MM.1S (cell line): ENCODE results near the gene CRADD.

ENCODE experiments used
- DNase-seq: peaks from one replicate; pipeline ENCODE4 v3.0.0-alpha.2; 2015
- H2AFZ ChIP-seq: fragments of 300-600 bp; sonication (generic); 2 replicates; pipeline ENCODE4 v1.6.0; 2016; ENCODE audit warnings: antibody characterized with exemption, low read length
- H3F3A ChIP-seq: fragments of 300-600 bp; sonication (generic); 2 replicates; pipeline ENCODE4 v1.6.1; 2016; ENCODE audit warnings: mild to moderate bottlenecking, antibody characterized with exemption, low read length, moderate library complexity, mixed read lengths; ENCODE audit not compliant: insufficient read depth
- H3K27ac ChIP-seq: fragments of 300-600 bp; sonication (generic); 2 replicates; pipeline ENCODE4 v1.5.1; 2016; ENCODE audit warnings: mild to moderate bottlenecking, low read length
- H3K27me3 ChIP-seq: fragments of 300-600 bp; sonication (generic); replicated peaks from 2 replicates; pipeline ENCODE4 v1.6.0; 2016; ENCODE audit warnings: low read length; ENCODE audit not compliant: insufficient read depth
- H3K36me3 ChIP-seq: fragments of 300-600 bp; sonication (generic); replicated peaks from 2 replicates; pipeline ENCODE4 v1.6.1; 2016; ENCODE audit warnings: mild to moderate bottlenecking, low read length, mixed read lengths; ENCODE audit not compliant: insufficient read depth
- H3K4me1 ChIP-seq: fragments of 300-600 bp; sonication (generic); 2 replicates; pipeline ENCODE4 v1.6.1; 2016; ENCODE audit warnings: low read length, mixed read lengths
- H3K4me2 ChIP-seq: fragments of 300-600 bp; sonication (generic); 2 replicates; pipeline ENCODE4 v1.6.0; 2016; ENCODE audit warnings: low read depth, low read length
- H3K4me3 ChIP-seq: fragments of 300-600 bp; sonication (generic); 2 replicates; pipeline ENCODE4 v1.5.1; 2016; ENCODE audit warnings: low read length, mixed read lengths
- H3K79me2 ChIP-seq: fragments of 300-600 bp; sonication (generic); 2 replicates; pipeline ENCODE4 v1.6.1; 2016; ENCODE audit warnings: mixed run types, low read length, mixed read lengths
- H3K9ac ChIP-seq: fragments of 300-600 bp; sonication (generic); 2 replicates; pipeline ENCODE4 v1.6.1; 2016; ENCODE audit warnings: low read length, mixed read lengths
- H3K9me2 ChIP-seq: fragments of 300-600 bp; sonication (generic); replicated peaks from 2 replicates; pipeline ENCODE4 v1.6.1; 2016; ENCODE audit warnings: mild to moderate bottlenecking, low read length, mixed read lengths; ENCODE audit not compliant: insufficient read depth
- H3K9me3 ChIP-seq: fragments of 300-600 bp; sonication (generic); replicated peaks from 2 replicates; pipeline ENCODE4 v1.6.1; 2016; ENCODE audit warnings: mild to moderate bottlenecking, low read length, mixed read lengths; ENCODE audit not compliant: insufficient read depth
- H4K20me1 ChIP-seq: fragments of 300-600 bp; sonication (generic); 2 replicates; pipeline ENCODE4 v1.6.1; 2016; ENCODE audit warnings: mild to moderate bottlenecking, low read length, moderate library complexity, mixed read lengths; ENCODE audit not compliant: insufficient read depth
- EZH2 ChIP-seq: fragments of 300-600 bp; sonication (generic); optimal IDR thresholded peaks from 2 replicates; pipeline ENCODE3; 2017; ENCODE audit warnings: low read depth, mild to moderate bottlenecking, antibody characterized with exemption, low read length, mixed read lengths
- EZH2phosphoT487 ChIP-seq: fragments of 300-600 bp; sonication (generic); IDR thresholded peaks from 2 replicates; pipeline ENCODE4 v1.6.1; 2018; ENCODE audit warnings: antibody characterized with exemption, low read length
- TF ChIP-seq, protein P1 (sequence below): fragments of 300-600 bp; sonication (generic); IDR thresholded peaks from 2 replicates; pipeline ENCODE4 v1.5.1; 2016; ENCODE audit warnings: antibody characterized with exemption, low read length, mixed read lengths

The CRADD gene

GRCh38 chr12:93671044-93671443 is 6.1 kb upstream of the CRADD start:
- no peak overlapping the region for H3K4me3 ChIP-seq

DNA sequence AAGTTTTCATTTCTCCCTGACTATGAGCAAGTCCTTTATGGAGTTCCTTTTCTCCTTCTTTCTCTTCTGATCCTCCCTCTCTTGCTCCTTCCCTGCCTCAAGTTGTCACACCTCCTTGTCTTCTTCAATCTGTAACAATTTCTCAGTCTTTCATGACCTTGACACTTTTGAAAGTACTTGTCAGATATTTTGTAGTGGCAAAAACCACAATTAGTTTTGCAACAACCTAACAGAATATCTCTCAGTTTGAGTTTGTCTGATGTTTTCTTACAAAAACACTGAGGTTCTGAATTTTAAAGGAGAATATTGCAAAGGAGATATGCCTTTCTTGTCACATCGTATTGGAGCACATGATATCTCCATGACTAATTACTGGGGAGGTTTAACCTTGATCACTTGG is 4.1 kb upstream of the CRADD start:
- Histone ChIP-seq H3K4me2 (peak overlapping the region; percentile 23; the same call in 1 of the 2 replicates), H3K27me3 (no peaks in the 10 kb centered on the region), H3K4me1 (peaks cover 13% of the 10 kb centered on the region), H3K36me3 (no peaks in the 10 kb centered on the region), H3K27ac (no peak overlapping the region), H3K9me2 (no peaks in the 10 kb centered on the region), H3K4me3 (no peak overlapping the region), H3F3A (peaks cover 10% of the 10 kb centered on the region; the same call in 1 of the 2 replicates), H4K20me1 (no peaks in the 10 kb centered on the region), H3K9ac (no peak overlapping the region), H3K79me2 (no peaks in the 10 kb centered on the region), H2AFZ (0 out of 2 replicates have a peak overlapping the region, but pooled peaks have one; percentile 33), H3K9me3 (no peaks in the 10 kb centered on the region)
- TF ChIP-seq EZH2phosphoT487 (no peak), EZH2 (no peak)
- TF ChIP-seq, protein P1, sequence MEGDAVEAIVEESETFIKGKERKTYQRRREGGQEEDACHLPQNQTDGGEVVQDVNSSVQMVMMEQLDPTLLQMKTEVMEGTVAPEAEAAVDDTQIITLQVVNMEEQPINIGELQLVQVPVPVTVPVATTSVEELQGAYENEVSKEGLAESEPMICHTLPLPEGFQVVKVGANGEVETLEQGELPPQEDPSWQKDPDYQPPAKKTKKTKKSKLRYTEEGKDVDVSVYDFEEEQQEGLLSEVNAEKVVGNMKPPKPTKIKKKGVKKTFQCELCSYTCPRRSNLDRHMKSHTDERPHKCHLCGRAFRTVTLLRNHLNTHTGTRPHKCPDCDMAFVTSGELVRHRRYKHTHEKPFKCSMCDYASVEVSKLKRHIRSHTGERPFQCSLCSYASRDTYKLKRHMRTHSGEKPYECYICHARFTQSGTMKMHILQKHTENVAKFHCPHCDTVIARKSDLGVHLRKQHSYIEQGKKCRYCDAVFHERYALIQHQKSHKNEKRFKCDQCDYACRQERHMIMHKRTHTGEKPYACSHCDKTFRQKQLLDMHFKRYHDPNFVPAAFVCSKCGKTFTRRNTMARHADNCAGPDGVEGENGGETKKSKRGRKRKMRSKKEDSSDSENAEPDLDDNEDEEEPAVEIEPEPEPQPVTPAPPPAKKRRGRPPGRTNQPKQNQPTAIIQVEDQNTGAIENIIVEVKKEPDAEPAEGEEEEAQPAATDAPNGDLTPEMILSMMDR, result no peak
- DNase-seq, result peak; percentile 17

More at GRCh38 chr12:93671044-93671443, 6.1 kb upstream of the CRADD start:
- no peak for DNase-seq
- Histone ChIP-seq H3K79me2 (no peaks in the 10 kb centered on the region), H4K20me1 (no peaks in the 10 kb centered on the region), H3K9me2 (no peaks in the 10 kb centered on the region), H3K4me1 (peaks cover 7% of the 10 kb centered on the region; the same call in 1 of the 2 replicates), H3K9ac (no peak overlapping the region), H2AFZ (no peak overlapping the region), H3K27ac (no peak overlapping the region), H3K36me3 (no peaks in the 10 kb centered on the region), H3K27me3 (no peaks in the 10 kb centered on the region), H3K4me2 (no peak overlapping the region), H3K9me3 (no peaks in the 10 kb centered on the region), H3F3A (0 out of 2 replicates have a peak, but pooled peaks cover 6% of the 10 kb centered on the region)
- TF ChIP-seq, protein P1, result no peak
- TF ChIP-seq EZH2phosphoT487, result no peak
- TF ChIP-seq EZH2, result no peak

DNA sequence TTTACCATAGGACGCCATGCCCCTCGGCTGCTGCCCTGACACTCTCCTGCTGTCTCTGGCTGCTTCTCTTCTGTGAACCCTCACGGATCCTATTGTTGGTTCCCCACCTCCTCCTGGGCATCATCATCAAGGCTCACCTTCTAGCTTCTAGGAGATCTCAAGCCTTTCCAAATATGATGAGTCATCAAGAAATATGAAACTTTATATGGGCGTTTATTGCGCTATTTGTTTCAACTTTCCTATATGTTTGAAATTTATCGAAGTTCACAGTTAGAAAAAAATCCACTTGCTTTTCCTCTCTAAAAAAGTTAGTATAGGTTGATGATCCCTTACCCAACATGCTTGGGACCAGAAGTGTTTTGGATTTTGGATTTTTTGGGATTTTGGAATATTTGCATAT is 2.8 kb upstream of the CRADD start:
- H4K20me1 ChIP-seq, result no peaks in the 10 kb centered on the region
- H3K27me3 ChIP-seq, result no peaks in the 10 kb centered on the region
- no peak overlapping the region for H2AFZ ChIP-seq
- H3K9me3 ChIP-seq, result no peaks in the 10 kb centered on the region
- H3K4me1 ChIP-seq, result peaks cover 17% of the 10 kb centered on the region
- no peaks in the 10 kb centered on the region for H3K36me3 ChIP-seq
- no peak overlapping the region for H3K4me3 ChIP-seq
- H3K9ac ChIP-seq, result no peak overlapping the region
- peaks cover 6% of the 10 kb centered on the region for H3K79me2 ChIP-seq
- no peak overlapping the region for H3K27ac ChIP-seq
- H3K4me2 ChIP-seq, result no peak overlapping the region
- peaks cover 10% of the 10 kb centered on the region; the same call in 1 of the 2 replicates for H3F3A ChIP-seq
- H3K9me2 ChIP-seq, result no peaks in the 10 kb centered on the region
- no peak for DNase-seq
- TF ChIP-seq EZH2, result no peak

GRCh38 chr12:93676408-93677194 is 574 bp upstream of the CRADD start:
- H3K9ac ChIP-seq, result peak overlapping the region; percentile 91; the same call in 1 of the 2 replicates
- H3K27ac ChIP-seq, result peak overlapping the region; percentile 90
- H3K4me2 ChIP-seq, result peak overlapping the region; percentile 74
- H3K4me3 ChIP-seq, result peak overlapping the region; percentile 82
- H3F3A ChIP-seq, result peaks cover 10% of the 10 kb centered on the region; the same call in 1 of the 2 replicates
- H4K20me1 ChIP-seq, result no peaks in the 10 kb centered on the region
- TF ChIP-seq EZH2 (no peak), EZH2phosphoT487 (no peak)
- TF ChIP-seq, protein P1, result no peak
- no peaks in the 10 kb centered on the region for H3K9me3 ChIP-seq
- no peaks in the 10 kb centered on the region for H3K9me2 ChIP-seq
- peak overlapping the region; percentile 95 for H2AFZ ChIP-seq
- H3K36me3 ChIP-seq, result no peaks in the 10 kb centered on the region
- DNase-seq, result no peak
- H3K4me1 ChIP-seq, result peaks cover 17% of the 10 kb centered on the region
- H3K79me2 ChIP-seq, result peaks cover 6% of the 10 kb centered on the region
- H3K27me3 ChIP-seq, result no peaks in the 10 kb centered on the region
